Mesenteric fat pad (tissue), 1 donor: ENCODE data around the gene VEGFA. TPM values are rescaled to one million over a fixed set of nuclear protein-coding genes. Genes with fewer than 3 reads are reported as not detected.

Source experiments
- DNase-seq: peaks from one replicate; pipeline ENCODE4 v3.0.0-alpha.2; 2020; ENCODE audit warnings: low spot score
- total RNA-seq: library from RNA; stranded (reverse); fragmentation: NEBNext Ultra II Directional; extraction: Animal tissue kit (Norgen Biotek cat#: 25700); gene quantifications from one replicate; pipeline ENCODE4 v1.2.1, GENCODE V29; 2021
- donor health status: DM: yes; HTN: yes; CAD: no.

VEGFA gene
- total RNA-seq, 1 donor from 2014 or later, result 498 TPM

GRCh38 chr6:43820486-43820885 lies 50.5 kb downstream of the VEGFA start:
- DNase-seq, result no peak

GRCh38 chr6:43821101-43821886 lies 51.3 kb downstream of the VEGFA start:
- DNase-seq, result no peak

GRCh38 chr6:43823390-43823789 lies 53.4 kb downstream of the VEGFA start:
- no peak for DNase-seq

GRCh38 chr6:43823879-43824702 lies 54.1 kb downstream of the VEGFA start:
- no peak for DNase-seq

GRCh38 chr6:43824703-43825064 lies 54.7 kb downstream of the VEGFA start:
- DNase-seq, result no peak

GRCh38 chr6:43825187-43826115 lies 55.4 kb downstream of the VEGFA start:
- DNase-seq, result no peak

GRCh38 chr6:43826730-43827129 lies 56.7 kb downstream of the VEGFA start:
- DNase-seq, result no peak

- no peak for DNase-seq
Measured at GRCh38 chr6:43827898-43828297, 57.9 kb downstream of the VEGFA start.

- DNase-seq, result no peak
Measured at GRCh38 chr6:43828711-43829110, 58.7 kb downstream of the VEGFA start.

GRCh38 chr6:43829470-43829869 lies 59.5 kb downstream of the VEGFA start:
- DNase-seq, result no peak

GRCh38 chr6:43830775-43831174 lies 60.8 kb downstream of the VEGFA start:
- DNase-seq, result no peak

GRCh38 chr6:43831191-43831590 lies 61.2 kb downstream of the VEGFA start:
- DNase-seq, result no peak

- no peak for DNase-seq
Measured at GRCh38 chr6:43833223-43833995, 63.4 kb downstream of the VEGFA start.

GRCh38 chr6:43833996-43834390 lies 64.0 kb downstream of the VEGFA start:
- DNase-seq, result no peak

- DNase-seq, result no peak
Measured at GRCh38 chr6:43834528-43835155, 64.6 kb downstream of the VEGFA start.

- no peak for DNase-seq
Measured at GRCh38 chr6:43835872-43836419, 65.9 kb downstream of the VEGFA start.
